Lung microvascular endothelial cell (primary cell): Measurements from ENCODE around the gene INHBC. TPM values are rescaled to one million over a fixed set of nuclear protein-coding genes. Genes with fewer than 3 reads are reported as not detected.

Source experiments
- DNase-seq, 2 donors: peaks; one replicate each; pipeline versions ENCODE4 v3.0.0 to v3.0.0-alpha.2; 2010; ENCODE audit warnings: low read depth in 2 of 2
- total RNA-seq: library from RNA; depleted of rRNA; stranded (reverse); fragments of >200 nt; gene quantifications from 2 replicates; pipeline ENCODE4 v1.2.1, GENCODE V29; 2014

INHBC gene
- total RNA-seq, 1 donor from 2014 or later: not detected

- DNase-seq: no peak
These were observed 20.2 kb downstream of the INHBC start, which contains the start of gene INHBE for GRCh38 chr12:57454566-57455373. Gene INHBE, plus strand, starts transcription at chr12:57455307. Its CDS starts 230 bp downstream, at chr12:57455537.

- DNase-seq: no peak
These were observed 21.0 kb downstream of the INHBC start for GRCh38 chr12:57455374-57456144.

- peak; percentile 54 to 60 for DNase-seq
These were observed 21.6 kb downstream of the INHBC start for GRCh38 chr12:57456145-57456700.

- DNase-seq: no peak
These were observed 22.3 kb downstream of the INHBC start for GRCh38 chr12:57456737-57457490.

- DNase-seq: no peak
These were observed 24.1 kb downstream of the INHBC start for GRCh38 chr12:57458665-57459054.

- peak; percentile 95 to 98 for DNase-seq
These were observed 24.6 kb downstream of the INHBC start for GRCh38 chr12:57459055-57459749.

- DNase-seq: no peak
These were observed 25.3 kb downstream of the INHBC start, which contains the start of gene GLI1 for GRCh38 chr12:57459750-57460467. Gene GLI1, plus strand, starts transcription at chr12:57459785. Its CDS starts 3,907 bp downstream, at chr12:57463692.

- DNase-seq: no peak
These were observed 25.8 kb downstream of the INHBC start for GRCh38 chr12:57460468-57460784.

- DNase-seq: no peak
These were observed 26.3 kb downstream of the INHBC start for GRCh38 chr12:57460841-57461275.

- DNase-seq: peak in 1 of 2 donors; percentile 46
These were observed 26.8 kb downstream of the INHBC start for GRCh38 chr12:57461276-57461916.

GRCh38 chr12:57461917-57462250, 27.3 kb downstream of the INHBC start:
- no peak for DNase-seq

- peak; percentile 86 for DNase-seq
These were observed 27.8 kb downstream of the INHBC start for GRCh38 chr12:57462251-57462911.

GRCh38 chr12:57462912-57463253, 28.3 kb downstream of the INHBC start:
- DNase-seq: no peak

- DNase-seq: no peak
These were observed 30.0 kb downstream of the INHBC start for GRCh38 chr12:57464569-57464968.

GRCh38 chr12:57465030-57465746, 30.6 kb downstream of the INHBC start:
- no peak for DNase-seq

- no peak for DNase-seq
These were observed 31.3 kb downstream of the INHBC start for GRCh38 chr12:57465747-57466505.

- no peak for DNase-seq
These were observed 32.8 kb downstream of the INHBC start for GRCh38 chr12:57467212-57467874.
